Neuronal stem cell (in vitro differentiated cells): Measurements from ENCODE around the gene EVI5L.

Source experiments
- DNase-seq: peaks from one replicate; pipeline ENCODE4 v3.0.0-alpha.2; 2013; ENCODE audit warnings: low spot score
- H2AFZ ChIP-seq: one replicate; pipeline ENCODE4 v1.6.1; 2013; ENCODE audit warnings: mild to moderate bottlenecking, low read length, inconsistent platforms
- H2AK5ac ChIP-seq: 2 replicates; pipeline ENCODE4 v1.6.1; 2013; ENCODE audit warnings: low read depth, mild to moderate bottlenecking, inconsistent platforms, low read length, moderate library complexity, mixed read lengths
- H2BK120ac ChIP-seq: 2 replicates; pipeline ENCODE4 v1.6.1; 2013; ENCODE audit warnings: low read depth, mild to moderate bottlenecking, inconsistent platforms, low read length, moderate library complexity, mixed read lengths
- H2BK12ac ChIP-seq: one replicate; pipeline ENCODE4 v1.6.1; 2013; ENCODE audit warnings: low read length, inconsistent platforms
- H2BK15ac ChIP-seq: 2 replicates; pipeline ENCODE4 v1.6.1; 2013; ENCODE audit warnings: mild to moderate bottlenecking, low read length, inconsistent platforms, mixed read lengths
- H2BK5ac ChIP-seq: one replicate; pipeline ENCODE4 v1.6.1; 2013; ENCODE audit warnings: inconsistent platforms, mild to moderate bottlenecking, low read length, moderate library complexity
- H3K14ac ChIP-seq: one replicate; pipeline ENCODE4 v1.6.1; 2013; ENCODE audit warnings: low read length, inconsistent platforms
- H3K18ac ChIP-seq: 2 replicates; pipeline ENCODE4 v1.6.1; 2013; ENCODE audit warnings: low read length, inconsistent platforms
- H3K23ac ChIP-seq: 2 replicates; pipeline ENCODE4 v1.6.1; 2013; ENCODE audit warnings: low read depth, mild to moderate bottlenecking, mixed read lengths, low read length, inconsistent platforms; ENCODE audit not compliant: poor library complexity
- H3K27ac ChIP-seq: replicated peaks from 3 replicates; pipeline ENCODE4 v1.5.1; 2013; ENCODE audit warnings: low read length, inconsistent platforms
- H3K27me3 ChIP-seq, 3 experiments: 2 replicates each; pipeline ENCODE4 v1.6.1; 2013; ENCODE audit warnings: low read length in 3 of 3, mild to moderate bottlenecking in 2 of 3, inconsistent platforms in 1 of 3, low read depth in 1 of 3, mixed read lengths in 1 of 3, moderate library complexity in 1 of 3; ENCODE audit not compliant: control insufficient read depth in 3 of 3, insufficient read depth in 3 of 3
- H3K36me3 ChIP-seq, 2 donors: replicated peaks in 1 of 2; 2 replicates each; pipeline ENCODE4 v1.6.1; 2013; ENCODE audit warnings: low read length in 2 of 2; ENCODE audit not compliant: control insufficient read depth in 2 of 2, insufficient read depth in 2 of 2
- H3K4ac ChIP-seq: 2 replicates; pipeline ENCODE4 v1.6.1; 2013; ENCODE audit warnings: inconsistent platforms, mild to moderate bottlenecking, low read length, moderate library complexity
- H3K4me1 ChIP-seq, 2 donors: 1 replicate in 1 of 2; 2 replicates in 1 of 2; pipeline ENCODE4 v1.6.1; 2013; ENCODE audit warnings: low read length in 2 of 2, low read depth in 1 of 2; ENCODE audit not compliant: control insufficient read depth in 2 of 2, insufficient read depth in 1 of 2
- H3K4me2 ChIP-seq: one replicate; pipeline ENCODE4 v1.6.1; 2013; ENCODE audit warnings: mild to moderate bottlenecking, low read length, inconsistent platforms; ENCODE audit not compliant: insufficient read depth, poor library complexity, severe bottlenecking
- H3K4me3 ChIP-seq, 2 donors: 2 replicates each; pipeline ENCODE4 v1.5.1; 2013; ENCODE audit warnings: low read length in 2 of 2, mild to moderate bottlenecking in 2 of 2, inconsistent platforms in 1 of 2, moderate library complexity in 1 of 2
- H3K79me1 ChIP-seq: one replicate; pipeline ENCODE4 v1.6.1; 2013; ENCODE audit warnings: low read depth, mild to moderate bottlenecking, inconsistent platforms, low read length, moderate library complexity
- H3K9ac ChIP-seq: one replicate; pipeline ENCODE4 v1.6.1; 2013; ENCODE audit warnings: mild to moderate bottlenecking, low read depth, low read length, inconsistent platforms; ENCODE audit not compliant: poor library complexity
- H3K9me3 ChIP-seq, 2 donors: replicated peaks in 1 of 2; 2 replicates each; pipeline versions ENCODE3 to v1.6.1; 2013; ENCODE audit warnings: low read length in 2 of 2, mild to moderate bottlenecking in 2 of 2, inconsistent platforms in 1 of 2, low read depth in 1 of 2, mixed read lengths in 1 of 2, moderate library complexity in 1 of 2; ENCODE audit not compliant: control insufficient read depth in 2 of 2, insufficient read depth in 1 of 2
- H4K8ac ChIP-seq: one replicate; pipeline ENCODE4 v1.6.1; 2013; ENCODE audit warnings: low read depth, mild to moderate bottlenecking, inconsistent platforms, low read length, moderate library complexity
- H4K91ac ChIP-seq: one replicate; pipeline ENCODE4 v1.6.1; 2013; ENCODE audit warnings: low read length, low read depth, mild to moderate bottlenecking, inconsistent platforms; ENCODE audit not compliant: poor library complexity
- WGBS, 2 donors: extraction: QIAGEN DNeasy Blood & Tissue Kit; methylation state at CpG; one replicate each; pipeline ENCODE4 v1.1.7; 2013; ENCODE audit warnings: missing lambda C conversion rate in 2 of 2, mixed read lengths in 1 of 2; ENCODE audit not compliant: insufficient read length in 2 of 2, insufficient replicate concordance in 1 of 2; ENCODE audit errors: extremely low coverage in 2 of 2; 5-methylcytosine and 5-hydroxymethylcytosine counted together

The EVI5L gene

GRCh38 chr19:7793493-7793892 lies 36.5 kb upstream of the EVI5L start:
- no peak overlapping the region for H4K91ac ChIP-seq
- H3K36me3 ChIP-seq: no peaks in the 10 kb centered on the region
- no peak overlapping the region for H3K23ac ChIP-seq
- no peak overlapping the region for H2BK120ac ChIP-seq
- no peak overlapping the region for H2AFZ ChIP-seq
- no peak overlapping the region for H4K8ac ChIP-seq
- peaks cover 2 to 5% of the 10 kb centered on the region in 2 donors for H3K9me3 ChIP-seq
- no peak for DNase-seq
- H2BK15ac ChIP-seq: no peak overlapping the region
- H2BK5ac ChIP-seq: no peak overlapping the region
- H3K4me2 ChIP-seq: no peak overlapping the region
- H3K14ac ChIP-seq: no peak overlapping the region
- H3K4me3 ChIP-seq: no peak overlapping the region
- H3K79me1 ChIP-seq: peaks cover 4% of the 10 kb centered on the region
- no peak overlapping the region for H3K18ac ChIP-seq
- H2AK5ac ChIP-seq: no peak overlapping the region
- H2BK12ac ChIP-seq: no peak overlapping the region
- peaks cover 0 to 7% of the 10 kb centered on the region in 2 donors for H3K4me1 ChIP-seq
- peaks cover 6 to 55% (median 21%) of the 10 kb centered on the region in 3 experiments for H3K27me3 ChIP-seq
- no peak overlapping the region for H3K9ac ChIP-seq
- WGBS, 2 donors: no CpG with 5 or more reads among the region's 3 CpGs
- no peak overlapping the region for H3K27ac ChIP-seq
- no peak overlapping the region for H3K4ac ChIP-seq

GRCh38 chr19:7795555-7796161 lies 34.4 kb upstream of the EVI5L start:
- H3K27me3 ChIP-seq: peaks cover 0 to 36% (median 1%) of the 10 kb centered on the region in 3 experiments
- H3K18ac ChIP-seq: no peak overlapping the region
- H3K4me2 ChIP-seq: no peak overlapping the region
- H3K9me3 ChIP-seq: peaks cover 0 to 2% of the 10 kb centered on the region in 2 donors
- H4K91ac ChIP-seq: no peak overlapping the region
- H2AFZ ChIP-seq: no peak overlapping the region
- H3K36me3 ChIP-seq: no peaks in the 10 kb centered on the region
- H3K9ac ChIP-seq: no peak overlapping the region
- no peak overlapping the region for H2BK15ac ChIP-seq
- no peak overlapping the region for H3K14ac ChIP-seq
- H2BK12ac ChIP-seq: no peak overlapping the region
- H3K4me3 ChIP-seq: no peak overlapping the region
- no peak for DNase-seq
- no CpG with 5 or more reads among the region's 8 CpGs for WGBS, 2 donors
- H2BK5ac ChIP-seq: no peak overlapping the region
- no peak overlapping the region for H2BK120ac ChIP-seq
- H3K79me1 ChIP-seq: peaks cover under 1% of the 10 kb centered on the region
- no peak overlapping the region for H2AK5ac ChIP-seq
- peaks cover 0 to 2% of the 10 kb centered on the region in 2 donors for H3K4me1 ChIP-seq
- H4K8ac ChIP-seq: no peak overlapping the region
- no peak overlapping the region for H3K23ac ChIP-seq
- H3K4ac ChIP-seq: no peak overlapping the region
- H3K27ac ChIP-seq: no peak overlapping the region

GRCh38 chr19:7799640-7800355 lies 30.2 kb upstream of the EVI5L start:
- Histone ChIP-seq H4K91ac (no peak overlapping the region), H2BK12ac (no peak overlapping the region), H3K4me3 (peak overlapping the region in 1 of 2 donors; percentile 28), H3K4me1 (peaks cover 0 to 2% of the 10 kb centered on the region in 2 donors), H2AFZ (peak overlapping the region; percentile 85), H3K79me1 (no peaks in the 10 kb centered on the region), H2BK120ac (no peak overlapping the region), H2BK15ac (no peak overlapping the region), H3K27me3 (peaks cover 0 to 26% (median 0%) of the 10 kb centered on the region in 3 experiments), H3K4ac (no peak overlapping the region), H4K8ac (no peak overlapping the region), H3K18ac (peak overlapping the region; percentile 54), H3K9me3 (peaks cover 5 to 7% of the 10 kb centered on the region in 2 donors), H3K23ac (no peak overlapping the region), H3K4me2 (peak overlapping the region; percentile 26), H3K27ac (peak overlapping the region; percentile 6), H3K36me3 (no peaks in the 10 kb centered on the region), H3K9ac (no peak overlapping the region), H2AK5ac (no peak overlapping the region), H3K14ac (no peak overlapping the region), H2BK5ac (no peak overlapping the region)
- WGBS, 2 donors: no CpG with 5 or more reads among the region's 34 CpGs
- DNase-seq: peak; percentile 79

- no peak for DNase-seq
- Histone ChIP-seq H3K9me3 (peaks cover 5 to 7% of the 10 kb centered on the region in 2 donors), H2AFZ (no peak overlapping the region), H3K9ac (no peak overlapping the region), H3K4me1 (peaks cover 0 to 2% of the 10 kb centered on the region in 2 donors), H3K23ac (no peak overlapping the region), H3K27me3 (peaks cover 0 to 15% (median 0%) of the 10 kb centered on the region in 3 experiments), H2BK12ac (no peak overlapping the region), H2AK5ac (no peak overlapping the region), H3K79me1 (no peaks in the 10 kb centered on the region), H3K36me3 (no peaks in the 10 kb centered on the region), H2BK120ac (no peak overlapping the region), H3K18ac (no peak overlapping the region), H4K8ac (no peak overlapping the region), H2BK5ac (no peak overlapping the region), H3K4ac (no peak overlapping the region), H3K4me3 (no peak overlapping the region), H3K4me2 (no peak overlapping the region), H2BK15ac (no peak overlapping the region), H3K14ac (no peak overlapping the region), H4K91ac (no peak overlapping the region), H3K27ac (no peak overlapping the region)
- no CpG with 5 or more reads among the region's 17 CpGs for WGBS, 2 donors
These were observed 28.9 kb upstream of the EVI5L start for GRCh38 chr19:7801020-7801570.
